Heart left ventricle (tissue), 13 donors: ENCODE measurements around the gene MT1HL1.

Experiments used
- CTCF ChIP-seq, 12 donors: fragments of 200-600 bp; sonication (generic) in 4 of 12; IDR thresholded peaks; one replicate each; pipeline versions ENCODE4 v1.5.0 to v1.8.0; 2018 to 2022; ENCODE audit warnings: antibody characterized with exemption in 12 of 12, mild to moderate bottlenecking in 5 of 12
- POLR2A ChIP-seq, 2 donors: fragments of 450-650 bp; IDR thresholded peaks; one replicate each; pipeline ENCODE4 v1.6.1; 2017; ENCODE audit warnings: antibody characterized with exemption in 2 of 2, mild to moderate bottlenecking in 2 of 2, moderate library complexity in 2 of 2
- donor health status: ischemic (EF 13 %, LVEDD 7.1; RV severe dilation, severe dysfunction).
- donor health status: DM: no; HTN: yes; CAD: no.
- donor health status: DM: no; HTN: no; CAD: no.
- donor health status: ischemic (EF 25% LVEDD 6.9; RV normal size, moderate dysfunction).
- donor health status: ischemic (EF 25% LVEDD 5.7; RV mildly dilated, moderate dysfunction).
- donor health status: ischemic (EF 35%, LVEDD 5.7; RV mildly dilated, moderate dysfunction).
- donor health status: nonischemic (EF 11% LVEDD 7.7; RV severe dilation, severe dysfunction).
- donor health status: DM: yes; HTN: yes; CAD: no.
- donor health status: PGD.
- donor health status: ischemic (EF 29% LVEDD 5.4; RV normal size, mild dysfunction).
- donor health status: nonischemic (EF 23%, LVEDD 6.1; RV moderate dilation, normal function).

- TF ChIP-seq POLR2A (IDR thresholded peaks at IDR 0.05) (no peak), CTCF (IDR thresholded peaks at IDR 0.05) (no peak)
Measured at GRCh38 chr1:236975461-236975860, 28.8 kb downstream of the MT1HL1 start.
